ENCODE measurements around the gene EXOC3. TPM values are rescaled to one million over a fixed set of nuclear protein-coding genes. Genes with fewer than 3 reads are reported as not detected.

The EXOC3 gene
- total RNA-seq, 3 donors from 2014 or later: 49.8 to 63.7 (median 53.3) TPM

DNA sequence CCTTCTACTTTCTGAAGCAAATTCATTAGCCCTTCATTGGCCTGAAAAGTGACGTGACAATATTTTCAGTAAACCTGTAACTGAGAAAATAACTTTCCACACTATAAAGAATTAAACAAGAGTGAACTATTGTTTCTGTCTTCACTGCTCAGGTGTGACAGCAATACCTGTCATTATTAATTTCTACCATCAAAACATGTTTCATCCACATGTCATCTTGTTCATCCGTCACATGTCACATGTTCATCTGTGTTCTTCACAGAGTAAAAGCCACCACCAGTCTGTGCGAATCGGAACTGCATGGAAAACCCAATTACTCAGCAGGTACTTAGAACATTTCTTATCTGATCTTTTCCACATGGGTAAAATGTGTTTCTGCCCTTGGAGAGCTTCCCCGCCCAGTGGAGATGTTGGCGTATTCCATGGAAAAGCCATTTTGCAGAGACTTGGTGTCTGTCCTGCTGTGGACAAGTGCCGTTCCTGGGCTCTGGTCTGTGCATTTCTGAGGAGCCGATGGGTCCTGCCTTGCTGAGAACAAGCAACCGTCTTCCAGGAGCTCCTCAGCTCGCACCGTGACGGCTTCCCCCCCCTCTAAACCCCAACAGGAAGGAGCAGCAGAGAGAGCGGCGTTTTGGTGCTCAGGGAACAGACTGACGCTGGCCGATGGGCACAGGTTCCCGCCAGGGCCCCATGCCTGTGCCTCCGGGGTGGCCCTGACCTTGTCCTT is 10.6 kb upstream of the EXOC3 start:
- no peak for DNase-seq (ENCODE audit: low spot score in 2 of 2)
- Histone ChIP-seq H3K4me1 (no peaks in the 10 kb centered on the region), H3K27me3 (no peaks in the 10 kb centered on the region), H3K27ac (no peak overlapping the region), H3K4me3 (no peak overlapping the region), H3K36me3 (no peaks in the 10 kb centered on the region), H3K9me3 (no peaks in the 10 kb centered on the region)
- intact Hi-C loops (cut with DNase I; ENCODE audit: low total_unique reads): no loop called here
- TF ChIP-seq, protein P1, sequence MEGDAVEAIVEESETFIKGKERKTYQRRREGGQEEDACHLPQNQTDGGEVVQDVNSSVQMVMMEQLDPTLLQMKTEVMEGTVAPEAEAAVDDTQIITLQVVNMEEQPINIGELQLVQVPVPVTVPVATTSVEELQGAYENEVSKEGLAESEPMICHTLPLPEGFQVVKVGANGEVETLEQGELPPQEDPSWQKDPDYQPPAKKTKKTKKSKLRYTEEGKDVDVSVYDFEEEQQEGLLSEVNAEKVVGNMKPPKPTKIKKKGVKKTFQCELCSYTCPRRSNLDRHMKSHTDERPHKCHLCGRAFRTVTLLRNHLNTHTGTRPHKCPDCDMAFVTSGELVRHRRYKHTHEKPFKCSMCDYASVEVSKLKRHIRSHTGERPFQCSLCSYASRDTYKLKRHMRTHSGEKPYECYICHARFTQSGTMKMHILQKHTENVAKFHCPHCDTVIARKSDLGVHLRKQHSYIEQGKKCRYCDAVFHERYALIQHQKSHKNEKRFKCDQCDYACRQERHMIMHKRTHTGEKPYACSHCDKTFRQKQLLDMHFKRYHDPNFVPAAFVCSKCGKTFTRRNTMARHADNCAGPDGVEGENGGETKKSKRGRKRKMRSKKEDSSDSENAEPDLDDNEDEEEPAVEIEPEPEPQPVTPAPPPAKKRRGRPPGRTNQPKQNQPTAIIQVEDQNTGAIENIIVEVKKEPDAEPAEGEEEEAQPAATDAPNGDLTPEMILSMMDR (IDR thresholded peaks at IDR 0.05): no peak
- no peak for TF ChIP-seq POLR2AphosphoS5 (IDR thresholded peaks at IDR 0.05)
- no peak for TF ChIP-seq POLR2A (IDR thresholded peaks at IDR 0.05)

DNA sequence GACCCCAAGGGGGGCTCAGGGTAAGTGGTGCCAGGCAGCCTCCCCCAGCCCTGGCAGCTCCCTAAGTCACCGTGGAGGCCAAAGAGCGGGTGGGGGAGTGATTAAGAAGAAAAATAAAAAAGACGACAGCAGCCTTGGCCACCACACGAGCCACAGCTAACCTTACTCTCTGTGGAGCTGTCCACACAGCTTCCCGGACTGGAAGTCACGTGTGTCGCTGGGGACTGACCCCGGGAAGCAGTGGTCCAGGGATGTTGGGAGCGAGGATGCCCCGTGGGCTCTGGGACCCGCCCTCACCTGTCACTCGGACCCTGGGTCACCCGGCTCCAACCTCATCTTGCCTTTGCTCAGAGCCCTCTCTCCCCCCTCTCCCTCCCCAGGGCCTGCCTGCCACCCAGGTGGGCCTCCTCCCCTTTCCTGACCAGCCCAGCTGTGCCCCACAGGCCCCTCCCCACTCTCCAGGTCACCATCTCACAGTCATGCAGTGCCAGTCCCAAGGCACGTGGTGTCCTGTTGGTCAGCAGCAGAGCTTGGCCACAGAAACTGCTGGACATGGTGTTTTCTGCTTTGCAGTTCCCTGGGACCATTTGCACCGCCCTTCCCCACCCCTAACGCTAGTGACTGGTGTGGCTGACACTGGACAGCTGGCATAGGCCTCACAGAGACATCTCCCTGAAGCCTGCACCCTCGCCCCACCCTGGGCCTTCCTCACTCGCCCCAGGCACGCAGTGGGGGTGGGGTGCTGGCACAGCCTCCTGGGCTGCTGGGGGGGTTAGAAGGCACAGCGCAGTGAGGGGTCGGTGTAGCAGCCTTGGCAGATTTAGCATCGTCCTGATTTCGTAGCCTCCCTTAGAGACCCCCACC is 9.8 kb upstream of the EXOC3 start:
- Histone ChIP-seq H3K9me3 (no peaks in the 10 kb centered on the region), H3K4me1 (no peaks in the 10 kb centered on the region), H3K4me3 (no peak overlapping the region), H3K27me3 (no peaks in the 10 kb centered on the region), H3K36me3 (no peaks in the 10 kb centered on the region), H3K27ac (no peak overlapping the region)
- intact Hi-C loops (cut with DNase I; ENCODE audit: low total_unique reads): no loop called here
- no peak for DNase-seq (ENCODE audit: low spot score in 2 of 2)
- TF ChIP-seq POLR2A (IDR thresholded peaks at IDR 0.05) (no peak), POLR2AphosphoS5 (IDR thresholded peaks at IDR 0.05) (no peak)
- TF ChIP-seq, protein P1 (IDR thresholded peaks at IDR 0.05): no peak

DNA sequence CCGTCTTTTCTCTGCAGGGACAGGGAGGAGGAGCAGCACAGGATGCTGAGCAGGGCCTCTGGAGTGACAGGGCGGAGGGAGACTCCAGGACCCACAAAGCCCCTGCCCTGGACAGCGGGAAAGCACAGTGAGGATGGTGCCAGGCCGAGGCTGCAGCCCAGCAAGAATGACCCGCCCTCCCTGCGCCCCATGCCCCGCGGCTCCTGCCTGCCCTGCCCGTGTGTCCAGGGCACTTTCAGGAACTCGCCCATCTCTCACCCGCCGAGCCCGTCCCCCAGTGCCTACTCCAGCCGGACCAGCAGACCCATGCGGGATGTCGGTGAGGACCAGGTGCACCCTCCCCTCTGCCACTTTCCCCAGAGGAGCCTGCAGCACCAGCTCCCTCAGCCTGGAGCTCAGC is 9.1 kb upstream of the EXOC3 start:
- Histone ChIP-seq H3K4me3 (no peak overlapping the region), H3K27me3 (no peaks in the 10 kb centered on the region), H3K4me1 (no peaks in the 10 kb centered on the region), H3K9me3 (no peaks in the 10 kb centered on the region), H3K36me3 (no peaks in the 10 kb centered on the region), H3K27ac (no peak overlapping the region)
- DNase-seq (ENCODE audit: low spot score in 2 of 2): peak in 1 of 2 donors; percentile 49
- intact Hi-C loops (cut with DNase I; ENCODE audit: low total_unique reads): no loop called here
- no peak for TF ChIP-seq POLR2AphosphoS5 (IDR thresholded peaks at IDR 0.05)
- TF ChIP-seq, protein P1 (IDR thresholded peaks at IDR 0.05): no peak
- TF ChIP-seq POLR2A (IDR thresholded peaks at IDR 0.05): no peak

DNA sequence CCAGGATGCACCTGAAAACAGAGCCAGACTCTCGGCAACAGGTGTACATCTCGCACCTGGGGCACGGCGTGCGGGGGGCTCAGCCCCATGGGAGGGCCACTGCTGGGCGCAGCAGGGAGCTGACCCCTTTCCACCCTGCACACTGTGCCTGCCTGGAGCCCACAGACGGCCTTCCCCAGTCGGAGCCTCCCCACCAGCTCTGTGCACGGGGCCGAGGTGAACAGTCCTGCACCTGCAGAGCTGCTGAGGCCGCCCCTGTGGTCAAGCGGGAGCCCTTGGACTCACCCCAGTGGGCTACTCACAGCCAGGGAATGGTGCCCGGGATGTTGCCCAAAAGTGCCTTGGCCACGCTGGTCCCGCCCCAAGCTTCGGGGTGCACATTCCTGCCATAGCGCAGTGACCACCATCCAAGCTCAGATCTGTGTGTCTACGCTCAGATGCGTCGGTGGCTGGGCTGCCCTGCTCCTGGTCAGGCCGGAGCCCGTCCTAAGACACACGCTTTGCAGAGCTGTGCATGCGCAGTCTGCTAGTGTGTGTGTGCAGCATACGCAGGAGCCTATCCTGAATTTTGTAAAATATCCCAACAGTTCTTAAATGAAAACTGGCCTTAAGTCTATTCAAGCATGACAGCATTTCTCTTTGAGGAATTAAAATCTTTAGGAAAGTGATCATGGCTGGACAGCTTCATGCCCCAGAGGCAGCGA is 8.4 kb upstream of the EXOC3 start:
- no peaks in the 10 kb centered on the region for H3K9me3 ChIP-seq
- no peaks in the 10 kb centered on the region for H3K36me3 ChIP-seq
- DNase-seq (ENCODE audit: low spot score in 2 of 2): peak in 1 of 2 donors; percentile 52
- TF ChIP-seq, protein P1 (IDR thresholded peaks at IDR 0.05): no peak
- TF ChIP-seq POLR2A (IDR thresholded peaks at IDR 0.05) (no peak), POLR2AphosphoS5 (IDR thresholded peaks at IDR 0.05) (no peak)
- H3K27me3 ChIP-seq: no peaks in the 10 kb centered on the region
- no peaks in the 10 kb centered on the region for H3K4me1 ChIP-seq
- H3K4me3 ChIP-seq: no peak overlapping the region
- H3K27ac ChIP-seq: no peak overlapping the region
- intact Hi-C loops (cut with DNase I; ENCODE audit: low total_unique reads): no loop called here

Measured in breast epithelium (tissue), 4 donors.